Measurements from ENCODE around the gene CYP39A1.

- TF ChIP-seq, protein P1, sequence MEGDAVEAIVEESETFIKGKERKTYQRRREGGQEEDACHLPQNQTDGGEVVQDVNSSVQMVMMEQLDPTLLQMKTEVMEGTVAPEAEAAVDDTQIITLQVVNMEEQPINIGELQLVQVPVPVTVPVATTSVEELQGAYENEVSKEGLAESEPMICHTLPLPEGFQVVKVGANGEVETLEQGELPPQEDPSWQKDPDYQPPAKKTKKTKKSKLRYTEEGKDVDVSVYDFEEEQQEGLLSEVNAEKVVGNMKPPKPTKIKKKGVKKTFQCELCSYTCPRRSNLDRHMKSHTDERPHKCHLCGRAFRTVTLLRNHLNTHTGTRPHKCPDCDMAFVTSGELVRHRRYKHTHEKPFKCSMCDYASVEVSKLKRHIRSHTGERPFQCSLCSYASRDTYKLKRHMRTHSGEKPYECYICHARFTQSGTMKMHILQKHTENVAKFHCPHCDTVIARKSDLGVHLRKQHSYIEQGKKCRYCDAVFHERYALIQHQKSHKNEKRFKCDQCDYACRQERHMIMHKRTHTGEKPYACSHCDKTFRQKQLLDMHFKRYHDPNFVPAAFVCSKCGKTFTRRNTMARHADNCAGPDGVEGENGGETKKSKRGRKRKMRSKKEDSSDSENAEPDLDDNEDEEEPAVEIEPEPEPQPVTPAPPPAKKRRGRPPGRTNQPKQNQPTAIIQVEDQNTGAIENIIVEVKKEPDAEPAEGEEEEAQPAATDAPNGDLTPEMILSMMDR (IDR thresholded peaks at IDR 0.05) = no peak
- TF ChIP-seq POLR2A (IDR thresholded peaks at IDR 0.05) (no peak), EP300 (IDR thresholded peaks at IDR 0.05) (no peak)
Measured at GRCh38 chr6:46661483-46661882, 8.9 kb upstream of the CYP39A1 start.
